CD4-positive, alpha-beta memory T cell (primary cell): ENCODE results near the gene PHF13. TPM values are rescaled to one million over a fixed set of nuclear protein-coding genes. Genes with fewer than 3 reads are reported as not detected.
A peak's percentile ranks its signal among the peaks of the same experiment; 100 is the strongest.
"Not testable (repeated sequence)": the region's sequence is repeated elsewhere in the genome, so short reads cannot be mapped to it uniquely, and the experiment has no call there.

Experiments used
- CTCF ChIA-PET: fragments of 350-600 bp; sonication (Branson Sonifier 250); formaldehyde crosslinking; loops from one replicate; lab custom pipeline; 2021; ENCODE audit warnings: inconsistent platforms; ENCODE audit not compliant: partially characterized antibody; lab: Charles Lee
- POLR2A ChIA-PET: fragments of 350-600 bp; sonication (Branson Sonifier 250); formaldehyde crosslinking; loops from one replicate; lab custom pipeline; 2021; ENCODE audit not compliant: partially characterized antibody; lab: Charles Lee
- DNase-seq, 5 donors: peaks; one replicate each; pipeline versions ENCODE4 v3.0.0 to v3.0.0-alpha.2; 2020 to 2022; ENCODE audit warnings: mixed read lengths in 1 of 5
- H3K27ac ChIP-seq: one replicate; pipeline ENCODE4 v1.7.0; 2013; ENCODE audit warnings: low read depth, low read length
- H3K27me3 ChIP-seq: 2 replicates; pipeline ENCODE4 v1.7.0; 2013; ENCODE audit warnings: mild to moderate bottlenecking, low read length, moderate library complexity; ENCODE audit not compliant: insufficient read depth
- H3K36me3 ChIP-seq: 2 replicates; pipeline ENCODE4 v1.7.0; 2013; ENCODE audit warnings: mild to moderate bottlenecking, low read length, moderate library complexity; ENCODE audit not compliant: insufficient read depth
- H3K4me1 ChIP-seq: 2 replicates; pipeline ENCODE4 v1.7.0; 2013; ENCODE audit warnings: mild to moderate bottlenecking, low read length, moderate library complexity; ENCODE audit not compliant: insufficient read depth
- H3K4me3 ChIP-seq, 2 donors: one replicate each; pipeline ENCODE4 v1.7.0; 2013; ENCODE audit warnings: low read length in 2 of 2, mild to moderate bottlenecking in 1 of 2
- H3K9me3 ChIP-seq, 2 donors: one replicate each; pipeline ENCODE4 v1.7.0; 2013; ENCODE audit warnings: low read length in 2 of 2, control low read depth in 1 of 2; ENCODE audit not compliant: control insufficient read depth in 1 of 2
- H3K27ac Mint-ChIP-seq, 7 donors: one replicate each; pipeline ENCODE4 v1.8.0; 2020 to 2021; ENCODE audit warnings: mixed read lengths in 7 of 7, mild to moderate bottlenecking in 6 of 7, inconsistent platforms in 3 of 7, moderate library complexity in 3 of 7
- H3K27me3 Mint-ChIP-seq, 2 donors: one replicate each; pipeline ENCODE4 v1.8.0; 2020 to 2021; ENCODE audit warnings: mixed read lengths in 2 of 2
- H3K36me3 Mint-ChIP-seq, 2 donors: one replicate each; pipeline ENCODE4 v1.8.0; 2020 to 2021; ENCODE audit warnings: mixed read lengths in 2 of 2, inconsistent platforms in 1 of 2, mild to moderate bottlenecking in 1 of 2
- H3K4me1 Mint-ChIP-seq, 4 donors: one replicate each; pipeline ENCODE4 v1.8.0; 2020 to 2021; ENCODE audit warnings: mixed read lengths in 4 of 4, mild to moderate bottlenecking in 1 of 4
- H3K4me3 Mint-ChIP-seq, 8 donors: one replicate each; pipeline ENCODE4 v1.8.0; 2020 to 2021; ENCODE audit warnings: mixed read lengths in 8 of 8, mild to moderate bottlenecking in 7 of 8, moderate library complexity in 6 of 8, inconsistent platforms in 3 of 8
- H3K9me3 Mint-ChIP-seq, 8 donors: one replicate each; pipeline ENCODE4 v1.8.0; 2020 to 2021; ENCODE audit warnings: mixed read lengths in 8 of 8, mild to moderate bottlenecking in 5 of 8, inconsistent platforms in 3 of 8, moderate library complexity in 1 of 8
- intact Hi-C: fragments of 100-400 bp; cut with micrococcal nuclease; formaldehyde crosslinking; loops from one replicate; pipeline ENCODE4 v1.15.1; 2023
- polyA plus RNA-seq, 2 donors: library from polyadenylated mRNA; unstranded; fragments of 300-500 nt; fragmentation: Illumina TruSeq; gene quantifications; one replicate each; pipeline ENCODE4 v1.2.3, GENCODE V29; 2021
- total RNA-seq, 2 experiments: library from RNA; stranded (reverse); gene quantifications; one replicate each; pipeline ENCODE4 v1.2.3, GENCODE V29; 2021

Gene PHF13
- total and polyA plus RNA-seq, 4 experiments from 2014 or later = 2.1 to 14.7 (median 10.0) TPM

DNA sequence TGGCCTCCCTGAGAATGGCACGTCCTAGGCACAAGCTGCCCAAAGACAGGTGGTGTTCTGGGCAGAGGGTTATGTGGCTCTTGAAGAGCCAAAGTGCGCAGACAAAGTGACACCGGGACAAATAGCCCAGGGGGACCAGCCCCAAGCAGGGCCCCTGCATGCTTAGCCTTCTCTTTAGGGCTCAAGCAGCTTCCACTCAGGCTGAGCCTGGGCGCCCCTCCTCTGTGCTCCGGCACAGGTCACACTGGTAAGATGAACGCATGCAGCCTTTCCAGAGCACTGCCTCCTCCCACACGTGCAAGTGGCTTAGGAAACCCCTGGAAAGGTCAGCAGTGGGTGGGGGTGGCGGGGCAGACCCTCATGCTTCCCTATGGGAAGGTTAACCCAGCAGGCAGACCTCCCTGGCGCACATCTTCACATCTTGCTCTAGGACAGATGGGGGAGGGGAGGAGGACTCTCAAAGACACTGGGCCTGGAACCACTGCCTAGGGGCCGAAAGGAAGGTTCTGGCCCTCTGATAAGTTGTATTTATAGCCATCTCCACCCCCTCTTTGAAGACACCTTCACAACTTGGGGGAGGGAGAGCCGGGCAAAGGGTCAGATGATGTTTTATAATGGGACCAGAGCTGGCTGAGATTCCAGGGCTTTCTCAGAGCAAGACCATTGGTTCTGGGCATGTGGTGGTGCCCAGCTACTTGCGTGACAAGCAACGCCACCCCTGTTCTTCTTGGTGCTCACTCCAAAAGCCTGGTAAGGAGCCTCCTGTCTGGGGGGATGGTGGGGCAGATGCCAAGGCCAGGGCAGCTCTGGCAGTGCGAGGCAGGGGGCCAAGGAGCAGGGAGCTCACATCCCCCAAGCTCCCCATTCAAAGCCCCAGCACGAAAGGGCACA lies 16.4 kb upstream of the PHF13 start:
- no peak for DNase-seq
- Histone ChIP-seq H3K36me3 (peaks cover 62% of the 10 kb centered on the region), H3K9me3 (no peaks in the 10 kb centered on the region), H3K27me3 (no peaks in the 10 kb centered on the region), H3K4me1 (peaks cover 56% of the 10 kb centered on the region), H3K27ac (no peak overlapping the region), H3K4me3 (no peak overlapping the region)
- Mint-ChIP-seq H3K4me3 (peak overlapping the region in 5 of 8 donors; percentile 17 to 46 (median 28)), H3K36me3 (peaks cover 32 to 57% of the 10 kb centered on the region in 2 donors), H3K4me1 (peaks cover 11 to 66% (median 41%) of the 10 kb centered on the region in 4 donors), H3K27ac (peak overlapping the region in 3 of 7 donors; percentile 15 to 70 (median 51)), H3K27me3 (no peaks in the 10 kb centered on the region), H3K9me3 (no peaks in the 10 kb centered on the region)
- intact Hi-C loops = no loop called here
- CTCF ChIA-PET = interaction anchor here (1.0 kb wide), 1 partner anchor 14 kb away, joined by 3 read pairs; no protein-coding TSS in a partner anchor
- POLR2A ChIA-PET = interaction anchor here (1.0 to 8.5 kb wide), 3 partner anchors 13 to 42 kb away, joined by 3 to 273 read pairs (median 3); partner anchors contain the start of genes NOL9, TAS1R1 and ZBTB48

DNA sequence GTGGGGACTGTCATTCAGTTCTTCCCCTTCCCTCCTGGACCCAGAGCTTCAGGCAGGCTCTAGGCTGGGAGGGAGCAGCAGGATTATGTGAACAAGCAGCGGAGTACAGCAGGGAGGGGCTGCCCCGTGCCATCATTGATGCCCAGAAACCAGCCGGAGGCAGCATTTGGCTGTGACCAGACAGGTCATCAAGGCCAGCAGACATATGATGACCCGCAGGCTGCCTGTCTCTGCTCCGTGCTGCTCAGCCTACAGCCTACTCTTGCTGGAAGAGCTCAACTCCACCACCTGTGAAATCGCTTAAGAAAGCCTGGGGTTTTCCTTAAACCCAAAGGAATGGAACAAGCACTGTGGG lies 15.8 kb upstream of the PHF13 start:
- Histone ChIP-seq H3K4me3 (no peak overlapping the region), H3K4me1 (peaks cover 50% of the 10 kb centered on the region), H3K9me3 (no peaks in the 10 kb centered on the region), H3K27me3 (no peaks in the 10 kb centered on the region), H3K27ac (no peak overlapping the region), H3K36me3 (peaks cover 60% of the 10 kb centered on the region)
- Mint-ChIP-seq H3K4me1 (peaks cover 11 to 66% (median 41%) of the 10 kb centered on the region in 4 donors), H3K27me3 (no peaks in the 10 kb centered on the region), H3K27ac (peak overlapping the region in 1 of 7 donors; percentile 15), H3K9me3 (no peaks in the 10 kb centered on the region), H3K36me3 (peaks cover 32 to 59% of the 10 kb centered on the region in 2 donors), H3K4me3 (peak overlapping the region in 1 of 8 donors; percentile 30)
- intact Hi-C loops = no loop called here
- CTCF ChIA-PET = interaction anchor here (1.2 kb wide), 1 partner anchor 8 kb away, joined by 4 read pairs; no protein-coding TSS in a partner anchor
- no peak for DNase-seq
- POLR2A ChIA-PET = interaction anchor here (1.0 to 8.5 kb wide), 4 partner anchors 14 to 43 kb away, joined by 3 to 273 read pairs (median 60); partner anchors contain the start of genes NOL9, TAS1R1, THAP3 and ZBTB48

- Histone ChIP-seq H3K36me3 (peaks cover 44% of the 10 kb centered on the region), H3K27me3 (no peaks in the 10 kb centered on the region), H3K4me3 (peak overlapping the region; percentile 81), H3K4me1 (peaks cover 59% of the 10 kb centered on the region), H3K9me3 (no peaks in the 10 kb centered on the region), H3K27ac (peak overlapping the region; percentile 54)
- H3K27me3 Mint-ChIP-seq = no peaks in the 10 kb centered on the region
- peak; percentile 54 to 80 (median 60) for DNase-seq
- ChIA-PET POLR2A (interaction anchor here (0.8 to 8.5 kb wide), 11 partner anchors 7 to 607 kb away, joined by 3 to 273 read pairs (median 46); partner anchors contain the start of genes NOL9, PHF13, TAS1R1 and THAP3), CTCF (interaction anchor here (0.6 to 3.8 kb wide), 15 partner anchors 10 to 112 kb away, joined by 3 to 24 read pairs (median 5); partner anchors contain the start of genes NOL9, TAS1R1, THAP3 and ZBTB48)
- peaks cover 13 to 73% (median 49%) of the 10 kb centered on the region in 4 donors for H3K4me1 Mint-ChIP-seq
- peak overlapping the region; percentile 84 to 96 (median 89) for H3K27ac Mint-ChIP-seq
- H3K9me3 Mint-ChIP-seq = no peaks in the 10 kb centered on the region
- peaks cover 28 to 54% of the 10 kb centered on the region in 2 donors for H3K36me3 Mint-ChIP-seq
- intact Hi-C loops = no loop called here
- H3K4me3 Mint-ChIP-seq = peak overlapping the region; percentile 93 to 99 (median 98)
Measured at GRCh38 chr1:6599141-6599975, 14.2 kb upstream of the PHF13 start.

GRCh38 chr1:6599991-6600390 lies 13.5 kb upstream of the PHF13 start:
- H3K27me3 Mint-ChIP-seq, intact Hi-C loops, DNase-seq, H3K27me3 ChIP-seq, H3K9me3 ChIP-seq, H3K9me3 Mint-ChIP-seq: not testable (repeated sequence)
- Mint-ChIP-seq H3K36me3 (peaks cover 25 to 51% of the 10 kb centered on the region in 2 donors), H3K4me1 (peaks cover 14 to 71% (median 50%) of the 10 kb centered on the region in 4 donors), H3K27ac (peak overlapping the region; percentile 88 to 98 (median 96)), H3K4me3 (peak overlapping the region; percentile 93 to 99 (median 98))
- peak overlapping the region; percentile 87 to 92 for H3K4me3 ChIP-seq
- CTCF ChIA-PET = interaction anchor here (0.8 to 3.8 kb wide), 13 partner anchors 11 to 113 kb away, joined by 3 to 24 read pairs (median 6); partner anchors contain the start of genes NOL9, TAS1R1, THAP3 and ZBTB48
- H3K27ac ChIP-seq = peak overlapping the region; percentile 88
- peaks cover 61% of the 10 kb centered on the region for H3K4me1 ChIP-seq
- peaks cover 37% of the 10 kb centered on the region for H3K36me3 ChIP-seq
- POLR2A ChIA-PET = interaction anchor here (0.7 to 8.5 kb wide), 14 partner anchors 7 to 607 kb away, joined by 3 to 273 read pairs (median 24); partner anchors contain the start of genes NOL9, PHF13, TAS1R1 and THAP3

DNA sequence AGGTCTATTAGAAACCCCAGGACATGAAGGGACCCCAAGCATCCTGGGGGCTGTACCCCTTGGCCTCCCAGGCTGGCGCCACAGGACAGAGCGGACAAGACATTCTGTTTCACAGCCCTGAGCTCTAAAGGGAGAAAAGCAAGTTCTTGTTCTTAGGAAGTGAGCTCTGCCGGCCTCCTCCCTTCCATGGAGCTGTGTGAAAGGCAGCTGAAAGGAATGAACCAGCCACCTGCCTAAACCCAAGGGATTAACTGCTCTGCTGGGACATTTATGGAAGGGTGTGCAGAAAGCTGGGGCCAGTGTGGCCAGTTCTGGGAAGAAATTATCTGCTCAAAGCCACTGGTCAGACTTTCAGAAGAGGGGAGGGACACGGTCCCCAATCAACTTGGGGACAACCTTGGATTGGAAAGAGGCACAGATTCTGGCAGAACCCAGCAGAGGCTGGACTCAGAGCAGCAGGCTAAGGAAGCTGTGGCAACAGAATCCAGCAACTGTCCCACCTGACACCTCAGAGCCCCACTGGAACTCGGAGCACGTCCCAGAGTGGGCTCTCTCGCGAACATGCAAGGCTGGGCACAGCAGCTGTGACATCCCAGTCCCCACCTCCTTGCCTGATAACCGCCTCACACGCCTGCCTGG lies 13.0 kb upstream of the PHF13 start:
- Mint-ChIP-seq H3K9me3 (no peaks in the 10 kb centered on the region), H3K4me3 (peak overlapping the region; percentile 93 to 99 (median 98)), H3K27me3 (no peaks in the 10 kb centered on the region), H3K36me3 (peaks cover 21 to 46% of the 10 kb centered on the region in 2 donors), H3K27ac (peak overlapping the region; percentile 88 to 98 (median 96)), H3K4me1 (peaks cover 14 to 65% (median 47%) of the 10 kb centered on the region in 4 donors)
- Histone ChIP-seq H3K9me3 (no peaks in the 10 kb centered on the region), H3K27ac (peak overlapping the region; percentile 88), H3K27me3 (no peaks in the 10 kb centered on the region), H3K4me1 (peaks cover 61% of the 10 kb centered on the region), H3K36me3 (peaks cover 32% of the 10 kb centered on the region), H3K4me3 (peak overlapping the region; percentile 87 to 92)
- no peak for DNase-seq
- intact Hi-C loops = loop anchor here (1.0 kb wide), 1 partner anchor 20 kb away; no protein-coding TSS in a partner anchor
- ChIA-PET POLR2A (interaction anchor here (0.7 to 8.5 kb wide), 15 partner anchors 8 to 608 kb away, joined by 3 to 273 read pairs (median 21); partner anchors contain the start of genes NOL9, PHF13, PLEKHG5 and TAS1R1), CTCF (interaction anchor here (0.8 to 3.8 kb wide), 14 partner anchors 11 to 114 kb away, joined by 3 to 24 read pairs (median 6); partner anchors contain the start of genes NOL9, TAS1R1, THAP3 and ZBTB48)
